Endothelial cell of umbilical vein (primary cell): ENCODE data around the gene LGALS3BP.
"Not testable (repeated sequence)": the region's sequence is repeated elsewhere in the genome, so short reads cannot be mapped to it uniquely, and the experiment has no call there.

Experiments
- CTCF ChIP-seq, 2 donors: IDR thresholded peaks; 1 replicate in 1 of 2; 2 replicates in 1 of 2; pipeline ENCODE4 v1.5.1; 2011; ENCODE audit warnings: low read length in 2 of 2, mild to moderate bottlenecking in 2 of 2, moderate library complexity in 2 of 2, control low read depth in 1 of 2, inconsistent platforms in 1 of 2, low read depth in 1 of 2; ENCODE audit not compliant: insufficient read depth in 1 of 2; ENCODE audit errors: extremely low read depth in 1 of 2
- EZH2 ChIP-seq: IDR thresholded peaks from 2 replicates; pipeline ENCODE4 v1.6.1; 2012; ENCODE audit warnings: borderline replicate concordance, low read depth, mild to moderate bottlenecking, moderate library complexity, low read length, inconsistent platforms; ENCODE audit not compliant: severe bottlenecking
- FOS ChIP-seq: IDR thresholded peaks from 2 replicates; pipeline ENCODE4 v1.6.1; 2011; ENCODE audit warnings: mild to moderate bottlenecking, low read length, moderate library complexity, borderline replicate concordance; ENCODE audit not compliant: insufficient read depth
- MAX ChIP-seq: IDR thresholded peaks from 2 replicates; pipeline ENCODE4 v1.6.1; 2011; ENCODE audit not compliant: insufficient read depth, insufficient read length
- MYC ChIP-seq: IDR thresholded peaks from one replicate; pipeline ENCODE4 v1.6.1; 2011; ENCODE audit warnings: mild to moderate bottlenecking, low read depth, low read length
- POLR2A ChIP-seq: IDR thresholded peaks from 2 replicates; pipeline ENCODE4 v1.6.1; 2012; ENCODE audit warnings: low read depth, mild to moderate bottlenecking, control low read depth, low read length
- POLR2AphosphoS5 ChIP-seq: IDR thresholded peaks from 2 replicates; pipeline ENCODE4 v1.6.1; 2012; ENCODE audit warnings: low read depth, mild to moderate bottlenecking, control low read depth, low read length, moderate library complexity; ENCODE audit not compliant: insufficient read depth

GRCh38 chr17:78962984-78963348 lies 16.8 kb downstream of the LGALS3BP start:
- TF ChIP-seq POLR2AphosphoS5; CTCF (IDR thresholded peaks at IDR 0.05; ENCODE audit: extremely low read depth in 1 of 2, insufficient read depth in 1 of 2, low read depth in 1 of 2, low read length in 2 of 2); MYC; EZH2; POLR2A; MAX; FOS: not testable (repeated sequence)
